ENCODE results near the gene LEMD2.

GRCh38 chr6:33758815-33759216 lies 30.1 kb downstream of the LEMD2 start:
- TF ChIP-seq CTCF (conservative IDR thresholded peaks at IDR 0.05; ENCODE audit: low read length), result no peak
- no peak for TF ChIP-seq EZH2phosphoT487 (IDR thresholded peaks at IDR 0.05; ENCODE audit: borderline replicate concordance)
